ENCODE data around the gene ALOX12B.
A peak's percentile ranks its signal among the peaks of the same experiment; 100 is the strongest.

Gene ALOX12B

DNA sequence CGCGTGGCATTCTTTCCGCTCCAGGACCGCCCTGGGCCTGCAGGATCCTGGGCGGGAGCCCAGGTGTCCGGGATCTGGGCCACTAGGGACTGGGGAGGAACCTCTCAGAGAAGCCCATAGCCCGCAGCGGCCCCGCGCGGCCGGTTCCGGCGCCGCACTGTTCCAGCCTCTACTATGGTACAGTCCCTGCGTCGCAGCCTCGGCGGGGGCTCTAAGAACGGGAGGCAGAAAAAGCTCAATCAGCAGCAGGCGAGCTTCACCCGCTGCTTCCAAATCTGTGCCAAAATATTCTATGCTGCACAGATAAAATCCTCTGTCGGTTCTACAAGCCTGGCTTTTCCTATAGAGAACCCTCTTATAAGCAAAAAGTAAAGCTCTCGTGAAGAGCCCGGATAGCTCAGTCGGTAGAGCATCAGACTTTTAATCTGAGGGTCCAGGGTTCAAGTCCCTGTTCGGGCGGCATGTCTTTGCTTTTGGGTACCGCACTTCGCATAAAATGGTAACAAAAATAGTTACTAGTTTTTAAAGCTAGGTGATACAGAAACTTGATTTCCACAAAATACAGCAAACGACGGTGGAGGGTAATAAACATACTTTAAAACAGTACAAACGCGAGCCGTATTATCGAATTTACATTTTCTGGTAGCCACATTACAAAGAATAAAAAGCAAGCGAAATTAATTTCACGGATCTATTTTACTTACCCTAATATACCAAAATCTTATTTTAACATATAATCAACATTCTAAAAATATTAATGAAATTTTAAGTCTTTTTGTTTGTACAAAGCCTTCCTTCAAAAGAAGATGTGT lies 31.5 kb upstream of the ALOX12B start:
- peak; percentile 77 for DNase-seq (ENCODE audit: low read depth)
- H3K4me3 ChIP-seq (ENCODE audit: control insufficient read depth, low read depth, low read length), result peak overlapping the region; percentile 70
- TF ChIP-seq, protein P1, sequence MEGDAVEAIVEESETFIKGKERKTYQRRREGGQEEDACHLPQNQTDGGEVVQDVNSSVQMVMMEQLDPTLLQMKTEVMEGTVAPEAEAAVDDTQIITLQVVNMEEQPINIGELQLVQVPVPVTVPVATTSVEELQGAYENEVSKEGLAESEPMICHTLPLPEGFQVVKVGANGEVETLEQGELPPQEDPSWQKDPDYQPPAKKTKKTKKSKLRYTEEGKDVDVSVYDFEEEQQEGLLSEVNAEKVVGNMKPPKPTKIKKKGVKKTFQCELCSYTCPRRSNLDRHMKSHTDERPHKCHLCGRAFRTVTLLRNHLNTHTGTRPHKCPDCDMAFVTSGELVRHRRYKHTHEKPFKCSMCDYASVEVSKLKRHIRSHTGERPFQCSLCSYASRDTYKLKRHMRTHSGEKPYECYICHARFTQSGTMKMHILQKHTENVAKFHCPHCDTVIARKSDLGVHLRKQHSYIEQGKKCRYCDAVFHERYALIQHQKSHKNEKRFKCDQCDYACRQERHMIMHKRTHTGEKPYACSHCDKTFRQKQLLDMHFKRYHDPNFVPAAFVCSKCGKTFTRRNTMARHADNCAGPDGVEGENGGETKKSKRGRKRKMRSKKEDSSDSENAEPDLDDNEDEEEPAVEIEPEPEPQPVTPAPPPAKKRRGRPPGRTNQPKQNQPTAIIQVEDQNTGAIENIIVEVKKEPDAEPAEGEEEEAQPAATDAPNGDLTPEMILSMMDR (conservative IDR thresholded peaks at IDR 0.05; ENCODE audit: control insufficient read depth, insufficient read depth, low read depth, low read length), result peak; percentile 75

DNA sequence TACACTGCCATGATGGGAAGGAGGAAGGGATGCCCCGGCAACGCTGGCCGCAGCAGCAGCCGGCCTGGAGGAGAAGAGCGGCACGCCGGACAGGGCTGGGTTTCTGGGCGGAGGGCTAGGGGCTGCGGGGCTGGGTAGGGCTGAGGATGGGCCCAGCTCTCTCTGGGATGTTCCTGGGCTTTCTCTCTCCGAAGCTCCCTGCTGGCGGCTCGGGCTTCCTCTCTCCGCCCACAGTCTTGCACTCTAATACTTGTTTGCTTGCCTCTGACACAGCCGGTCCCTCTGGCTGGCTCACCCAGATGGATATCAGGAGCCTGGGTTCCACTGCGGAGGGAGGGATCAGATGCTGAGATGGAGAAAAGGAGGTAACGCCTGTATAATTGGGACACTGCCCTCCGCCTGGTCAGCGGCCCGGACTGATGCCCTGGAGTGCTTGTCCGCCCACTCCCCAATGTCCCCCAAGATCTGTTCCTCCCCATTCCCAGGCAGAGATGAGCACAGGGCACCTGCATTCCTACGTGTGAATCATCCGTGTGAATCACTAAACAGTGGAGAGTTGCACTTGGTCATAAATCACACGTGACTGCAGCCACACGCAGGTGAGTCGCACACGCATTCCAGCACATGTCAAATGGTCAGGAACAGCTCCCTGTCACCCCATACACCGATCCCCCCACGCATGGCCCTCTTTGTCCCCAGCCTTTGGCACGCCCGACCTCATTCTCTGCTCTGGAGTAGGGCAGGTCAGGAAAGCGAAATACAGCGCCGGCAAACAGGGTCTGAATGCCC lies 30.7 kb upstream of the ALOX12B start, which contains the start of gene ALOXE3:
Gene ALOXE3, minus strand, starts transcription at position 535 of the 789 bp plus-strand sequence. Its CDS starts 524 bp downstream, at position 11.
- TF ChIP-seq, protein P1 (conservative IDR thresholded peaks at IDR 0.05; ENCODE audit: control insufficient read depth, insufficient read depth, low read depth, low read length), result no peak
- peak; percentile 63 for DNase-seq (ENCODE audit: low read depth)
- H3K4me3 ChIP-seq (ENCODE audit: control insufficient read depth, low read depth, low read length), result peak within 1 kb of the TSS; percentile 70

DNA sequence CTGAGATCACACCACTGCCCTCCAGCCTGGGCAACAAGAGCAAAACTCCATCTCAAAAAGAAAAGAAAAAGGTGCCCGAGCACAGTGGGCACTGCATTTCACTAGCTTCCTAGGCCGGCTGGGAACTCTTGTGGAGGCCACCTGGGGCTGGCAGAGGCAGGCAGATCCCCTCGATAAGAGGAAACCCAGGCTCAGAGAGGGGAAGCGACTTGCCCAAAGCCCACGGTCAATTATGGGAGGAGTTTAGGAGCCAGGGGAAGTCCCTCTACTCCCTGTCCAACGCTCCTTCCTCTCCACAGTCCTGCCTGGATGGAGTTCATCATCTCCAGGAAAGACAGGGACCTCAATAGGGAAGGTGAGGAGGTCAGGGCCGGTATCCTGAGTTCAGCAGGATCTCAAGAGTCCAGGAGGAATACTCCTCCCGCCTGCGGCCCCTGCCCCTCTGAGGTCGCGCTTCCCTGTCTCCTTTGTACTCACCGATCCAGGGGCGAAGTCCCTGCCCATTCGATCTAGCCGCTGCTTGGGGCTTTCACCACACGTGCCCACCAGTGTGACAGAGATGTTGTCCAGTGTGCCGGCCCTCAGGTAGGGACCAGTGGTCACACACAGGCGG lies 30.0 kb upstream of the ALOX12B start:
- TF ChIP-seq, protein P1 (conservative IDR thresholded peaks at IDR 0.05; ENCODE audit: control insufficient read depth, insufficient read depth, low read depth, low read length), result no peak
- peak overlapping the region; percentile 70 for H3K4me3 ChIP-seq (ENCODE audit: control insufficient read depth, low read depth, low read length)
- DNase-seq (ENCODE audit: low read depth), result no peak

DNA sequence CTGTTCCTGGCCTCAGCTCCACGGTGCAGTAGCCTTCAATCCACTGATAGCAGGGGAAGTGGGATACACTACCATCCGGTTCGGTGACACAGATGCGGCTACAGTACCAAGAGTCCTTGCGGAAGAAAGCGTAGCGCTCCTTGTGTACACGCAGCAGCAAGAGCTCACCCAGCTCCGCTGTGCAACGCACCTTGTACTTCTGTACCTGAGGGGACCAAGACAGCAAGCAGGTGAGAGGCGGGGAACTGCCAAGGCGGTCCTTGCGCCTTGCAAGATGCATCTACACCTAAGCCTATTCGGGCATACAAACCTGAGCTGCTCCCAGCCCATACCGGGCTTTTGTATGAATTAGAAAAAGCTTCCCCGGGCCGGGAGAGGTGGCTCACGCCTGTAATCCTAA lies 29.3 kb upstream of the ALOX12B start:
- no peak overlapping the region for H3K4me3 ChIP-seq (ENCODE audit: control insufficient read depth, low read depth, low read length)
- no peak for DNase-seq (ENCODE audit: low read depth)
- TF ChIP-seq, protein P1 (conservative IDR thresholded peaks at IDR 0.05; ENCODE audit: control insufficient read depth, insufficient read depth, low read depth, low read length), result no peak

DNA sequence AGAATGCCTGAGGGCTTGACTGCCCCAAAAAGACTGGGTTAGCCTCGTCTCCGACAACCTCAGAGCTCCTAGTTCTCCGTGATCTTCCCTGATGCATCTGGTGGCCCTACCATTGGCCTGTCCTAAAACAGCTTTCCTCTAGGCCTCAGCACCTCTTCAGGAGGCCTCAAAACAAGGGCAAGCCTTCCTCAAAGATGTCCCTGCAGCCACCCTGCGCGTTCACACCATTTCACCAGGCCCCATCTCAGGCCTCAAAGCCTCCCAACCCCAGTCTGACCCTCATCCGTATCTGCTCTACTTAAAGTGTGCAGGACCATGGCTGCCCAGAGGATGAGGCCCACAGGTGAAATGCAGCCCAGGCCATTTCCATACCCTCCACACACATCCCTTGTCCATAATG lies 23.4 kb upstream of the ALOX12B start:
- H3K4me3 ChIP-seq (ENCODE audit: control insufficient read depth, low read depth, low read length), result no peak overlapping the region
- TF ChIP-seq, protein P1 (conservative IDR thresholded peaks at IDR 0.05; ENCODE audit: control insufficient read depth, insufficient read depth, low read depth, low read length), result no peak
- no peak for DNase-seq (ENCODE audit: low read depth)

DNA sequence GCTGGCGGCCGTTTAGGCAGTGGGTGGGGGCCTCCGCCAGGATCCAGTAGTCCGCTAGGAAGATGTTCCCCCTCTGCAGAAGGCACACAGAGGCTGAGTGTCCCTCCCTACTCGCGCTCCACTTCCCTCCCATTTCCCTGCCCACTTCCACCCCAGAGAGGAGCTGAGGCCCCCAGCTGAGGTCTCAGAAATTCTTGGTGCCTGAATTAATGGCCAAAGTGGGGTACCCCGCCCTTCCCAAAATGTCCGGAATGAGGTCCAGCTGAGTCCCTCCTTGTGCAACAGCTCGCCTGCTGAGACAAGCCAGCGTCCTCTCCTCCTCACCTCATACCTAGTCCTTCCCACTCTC lies 22.9 kb upstream of the ALOX12B start:
- DNase-seq (ENCODE audit: low read depth), result no peak
- no peak overlapping the region for H3K4me3 ChIP-seq (ENCODE audit: control insufficient read depth, low read depth, low read length)
- TF ChIP-seq, protein P1 (conservative IDR thresholded peaks at IDR 0.05; ENCODE audit: control insufficient read depth, insufficient read depth, low read depth, low read length), result no peak
